ENCODE data around the gene HGFAC. TPM values are rescaled to one million over a fixed set of nuclear protein-coding genes. Genes with fewer than 3 reads are reported as not detected.
"Not testable (repeated sequence)": the region's sequence is repeated elsewhere in the genome, so short reads cannot be mapped to it uniquely, and the experiment has no call there.

Gene HGFAC
- total RNA-seq, 1 donor from 2014 or later = not detected

DNA sequence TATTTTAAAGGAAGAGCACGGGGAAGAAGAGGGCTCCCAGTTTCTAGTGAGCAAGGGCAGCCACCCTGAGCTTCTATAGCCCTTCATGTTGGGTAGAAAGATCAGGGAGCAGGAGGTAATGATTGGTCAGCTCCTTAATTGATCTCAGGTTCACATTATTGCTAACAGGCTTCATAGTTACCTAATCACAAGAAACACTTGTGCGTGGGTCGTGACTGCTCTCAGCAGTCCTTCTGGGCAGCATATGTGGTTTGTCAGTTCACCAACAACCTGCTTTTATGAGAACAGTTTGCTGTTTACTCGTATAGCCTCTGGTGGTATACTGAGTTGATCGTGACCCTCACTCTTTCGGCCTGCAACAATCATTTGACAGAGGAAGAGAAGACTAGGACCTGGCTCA lies 16.6 kb downstream of the HGFAC start:
- TF ChIP-seq, protein P1, sequence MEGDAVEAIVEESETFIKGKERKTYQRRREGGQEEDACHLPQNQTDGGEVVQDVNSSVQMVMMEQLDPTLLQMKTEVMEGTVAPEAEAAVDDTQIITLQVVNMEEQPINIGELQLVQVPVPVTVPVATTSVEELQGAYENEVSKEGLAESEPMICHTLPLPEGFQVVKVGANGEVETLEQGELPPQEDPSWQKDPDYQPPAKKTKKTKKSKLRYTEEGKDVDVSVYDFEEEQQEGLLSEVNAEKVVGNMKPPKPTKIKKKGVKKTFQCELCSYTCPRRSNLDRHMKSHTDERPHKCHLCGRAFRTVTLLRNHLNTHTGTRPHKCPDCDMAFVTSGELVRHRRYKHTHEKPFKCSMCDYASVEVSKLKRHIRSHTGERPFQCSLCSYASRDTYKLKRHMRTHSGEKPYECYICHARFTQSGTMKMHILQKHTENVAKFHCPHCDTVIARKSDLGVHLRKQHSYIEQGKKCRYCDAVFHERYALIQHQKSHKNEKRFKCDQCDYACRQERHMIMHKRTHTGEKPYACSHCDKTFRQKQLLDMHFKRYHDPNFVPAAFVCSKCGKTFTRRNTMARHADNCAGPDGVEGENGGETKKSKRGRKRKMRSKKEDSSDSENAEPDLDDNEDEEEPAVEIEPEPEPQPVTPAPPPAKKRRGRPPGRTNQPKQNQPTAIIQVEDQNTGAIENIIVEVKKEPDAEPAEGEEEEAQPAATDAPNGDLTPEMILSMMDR (conservative IDR thresholded peaks at IDR 0.05; ENCODE audit: low read depth, low read length) = no peak
- DNase-seq (ENCODE audit: low read depth) = no peak
- no peak overlapping the region for H3K4me3 ChIP-seq (ENCODE audit: low read depth, low read length)

GRCh38 chr4:3459156-3459555 lies 17.4 kb downstream of the HGFAC start:
- not testable (repeated sequence) for DNase-seq (ENCODE audit: low read depth); H3K4me3 ChIP-seq (ENCODE audit: low read depth, low read length)

- DNase-seq (ENCODE audit: low read depth) = no peak
- TF ChIP-seq, protein P1 (conservative IDR thresholded peaks at IDR 0.05; ENCODE audit: low read depth, low read length) = no peak
- no peak overlapping the region for H3K4me3 ChIP-seq (ENCODE audit: low read depth, low read length)
Measured at GRCh38 chr4:3460926-3461325, 19.2 kb downstream of the HGFAC start.

DNA sequence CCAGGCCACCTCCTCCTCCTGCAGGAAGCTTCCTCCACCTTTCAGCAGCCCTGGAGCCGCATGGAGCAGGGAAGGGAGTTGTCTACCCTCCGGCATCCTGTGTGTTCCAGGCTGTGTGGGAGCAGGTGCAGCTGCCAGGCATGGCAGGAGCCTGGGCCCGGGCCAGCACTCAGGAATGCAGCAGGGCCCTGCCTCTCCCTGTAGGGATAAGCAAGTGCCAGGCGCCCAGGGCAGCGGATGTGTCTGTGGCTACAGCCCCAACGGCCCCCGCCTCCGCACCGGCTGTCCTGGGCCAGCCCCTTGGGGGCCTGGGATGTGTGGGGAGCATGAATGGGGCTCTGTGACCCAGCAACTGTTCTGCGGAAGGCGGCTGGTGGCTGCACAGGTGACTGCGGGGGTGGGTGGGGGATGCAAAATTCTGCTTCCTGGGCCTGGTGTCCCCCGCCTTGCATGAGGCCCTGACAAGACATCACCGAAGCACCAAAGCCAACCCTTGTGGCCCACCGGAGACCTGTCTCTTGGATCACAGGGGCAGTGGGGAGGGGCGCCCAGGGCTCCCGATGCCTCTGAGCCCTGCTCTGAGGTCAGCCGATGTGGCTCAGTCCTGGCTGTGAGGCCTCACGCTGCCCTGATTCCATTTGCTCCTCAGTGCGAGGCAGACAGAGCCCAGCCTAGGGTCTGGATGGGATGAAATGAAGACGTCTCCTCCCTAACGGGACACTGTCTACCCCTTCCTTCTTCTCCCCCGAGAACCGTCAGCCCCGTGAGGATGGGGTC lies 19.9 kb downstream of the HGFAC start:
- no peak overlapping the region for H3K4me3 ChIP-seq (ENCODE audit: low read depth, low read length)
- TF ChIP-seq, protein P1 (conservative IDR thresholded peaks at IDR 0.05; ENCODE audit: low read depth, low read length) = no peak
- DNase-seq (ENCODE audit: low read depth) = no peak

- TF ChIP-seq, protein P1 (conservative IDR thresholded peaks at IDR 0.05; ENCODE audit: low read depth, low read length) = no peak
- H3K4me3 ChIP-seq (ENCODE audit: low read depth, low read length) = no peak overlapping the region
- DNase-seq (ENCODE audit: low read depth) = no peak
Measured at GRCh38 chr4:3462321-3462789, 20.6 kb downstream of the HGFAC start.

DNA sequence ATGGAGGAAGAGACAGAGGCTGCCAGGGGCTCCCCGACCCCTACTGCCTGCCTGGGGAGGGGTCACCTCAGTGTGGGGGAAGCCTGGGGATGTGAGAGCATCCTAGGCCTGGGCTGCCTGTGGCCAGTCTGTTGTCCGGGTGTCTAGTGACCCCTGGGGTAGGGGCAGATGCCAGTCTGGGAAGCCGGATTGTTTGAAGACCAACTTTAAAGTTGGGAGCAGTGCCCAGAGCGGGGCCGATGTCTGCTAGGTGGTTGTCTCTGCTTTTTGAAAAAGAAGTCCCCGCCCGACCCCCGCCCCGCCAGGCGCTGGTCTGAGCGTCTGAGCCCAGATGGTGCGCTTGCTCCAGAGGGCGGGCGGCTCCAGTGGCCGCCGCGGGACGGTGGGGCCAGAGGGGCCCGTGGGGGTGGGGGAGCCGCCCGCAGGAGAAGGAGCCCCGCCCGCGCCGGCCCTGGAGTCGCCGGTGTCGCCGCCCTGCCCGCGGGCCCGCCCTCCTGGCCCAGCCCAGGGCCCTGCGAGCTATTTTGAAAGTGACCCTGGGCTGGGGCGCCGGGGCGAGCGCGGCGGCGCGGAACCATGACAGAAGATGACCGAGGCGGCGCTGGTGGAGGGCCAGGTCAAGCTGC lies 21.1 kb downstream of the HGFAC start, which contains the start of gene DOK7:
TSS of gene DOK7 (plus strand) at position 517 of the 626 bp plus-strand sequence. CDS start at position 587, 70 bp downstream.
- no peak for DNase-seq (ENCODE audit: low read depth)
- TF ChIP-seq, protein P1 (conservative IDR thresholded peaks at IDR 0.05; ENCODE audit: low read depth, low read length) = no peak
- H3K4me3 ChIP-seq (ENCODE audit: low read depth, low read length) = peak within 1 kb of the TSS; percentile 24

DNA sequence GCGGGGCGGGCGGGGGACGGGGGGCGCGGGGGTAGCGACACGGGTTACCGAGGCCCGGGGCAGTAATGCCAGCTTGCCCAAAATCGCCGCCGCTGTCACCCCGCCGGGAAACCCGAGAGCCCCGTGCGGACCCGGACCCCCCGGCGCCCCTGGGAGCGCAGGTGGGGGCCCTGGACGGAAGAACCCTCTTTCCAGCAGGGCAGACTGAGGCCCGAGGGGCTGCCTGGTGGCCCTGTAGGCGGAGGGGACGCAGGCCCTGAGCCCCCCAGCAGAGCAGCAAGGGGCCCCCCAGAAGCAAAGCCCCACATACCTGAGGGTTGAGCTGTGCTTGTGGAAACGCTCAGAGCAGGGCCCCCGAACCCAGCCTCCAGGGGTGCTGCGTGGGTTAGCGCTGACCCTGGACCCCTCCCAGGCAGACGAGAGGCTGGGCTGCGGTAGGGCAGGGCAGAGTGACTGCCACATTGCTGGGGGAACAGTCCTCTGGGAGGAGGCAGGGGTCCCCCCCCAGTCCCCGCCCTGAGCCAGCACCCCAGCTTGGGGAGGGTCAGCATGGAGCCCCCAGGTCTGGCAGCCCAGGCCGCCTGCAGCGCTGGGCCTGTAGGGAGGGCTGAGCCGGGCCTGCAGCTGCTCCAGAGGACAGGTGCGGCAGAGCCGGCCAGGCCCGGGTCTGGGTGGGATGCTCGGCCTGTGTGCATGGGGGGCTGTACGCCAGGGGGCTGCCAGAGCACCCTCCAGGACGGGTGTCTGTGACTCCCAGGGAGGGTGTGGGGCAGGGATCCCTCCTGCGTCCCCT lies 22.0 kb downstream of the HGFAC start:
- TF ChIP-seq, protein P1 (conservative IDR thresholded peaks at IDR 0.05; ENCODE audit: low read depth, low read length) = no peak
- DNase-seq (ENCODE audit: low read depth) = no peak
- H3K4me3 ChIP-seq (ENCODE audit: low read depth, low read length) = peak overlapping the region; percentile 23

Measured in epithelial cell of proximal tubule (primary cell).